H1 (cell line): Measurements from ENCODE around the gene TCF21. TPM values are rescaled to one million over a fixed set of nuclear protein-coding genes. Genes with fewer than 3 reads are reported as not detected.

Source experiments
- CTCF ChIA-PET: fragments of 300-600 bp; sonication (Branson Sonifier 250); formaldehyde crosslinking; loops from one replicate; lab custom pipeline; 2021; ENCODE audit not compliant: partially characterized antibody; lab: Charles Lee
- POLR2A ChIA-PET: fragments of 300-600 bp; sonication (Branson Sonifier 250); formaldehyde crosslinking; loops from one replicate; lab custom pipeline; 2021; ENCODE audit warnings: inconsistent platforms; ENCODE audit not compliant: partially characterized antibody; lab: Charles Lee
- DNase-seq, 2 experiments: peaks; one replicate each; pipeline versions ENCODE4 v3.0.0 to v3.0.0-alpha.2; 2010 to 2022; ENCODE audit warnings: low spot score in 2 of 2, low read depth in 1 of 2, mixed read lengths in 1 of 2
- FAIRE-seq: peaks from 2 replicates; lab custom pipeline; 2011; peaks lifted over from hg19 to GRCh38; lab: Jason Lieb, UNC
- H2AFZ ChIP-seq: 2 replicates; pipeline ENCODE4 v1.8.1; 2012; ENCODE audit warnings: low read length, inconsistent platforms
- H2AK5ac ChIP-seq: 2 replicates; pipeline ENCODE4 v1.6.1; 2013; ENCODE audit warnings: low read depth, low read length
- H2BK120ac ChIP-seq: replicated peaks from 2 replicates; pipeline ENCODE3; 2013; ENCODE audit warnings: low read depth, low read length, inconsistent platforms
- H2BK12ac ChIP-seq: 2 replicates; pipeline ENCODE4 v1.6.1; 2013; ENCODE audit warnings: low read depth, low read length
- H2BK15ac ChIP-seq: 2 replicates; pipeline ENCODE4 v1.6.1; 2013; ENCODE audit warnings: low read length
- H2BK20ac ChIP-seq: 2 replicates; pipeline ENCODE4 v1.6.1; 2013; ENCODE audit warnings: low read length
- H2BK5ac ChIP-seq: 2 replicates; pipeline ENCODE4 v1.6.1; 2013; ENCODE audit warnings: low read depth, low read length
- H3K14ac ChIP-seq: 2 replicates; pipeline ENCODE4 v1.6.1; 2013; ENCODE audit warnings: inconsistent platforms; ENCODE audit not compliant: insufficient read length
- H3K18ac ChIP-seq: 2 replicates; pipeline ENCODE4 v1.6.1; 2013; ENCODE audit warnings: low read length; ENCODE audit errors: extremely low read depth
- H3K23ac ChIP-seq: 2 replicates; pipeline ENCODE4 v1.6.1; 2013; ENCODE audit warnings: inconsistent platforms; ENCODE audit not compliant: insufficient read length
- H3K23me2 ChIP-seq: 2 replicates; pipeline ENCODE4 v1.6.1; 2013; ENCODE audit warnings: low read depth, low read length
- H3K27ac ChIP-seq: 2 replicates; pipeline ENCODE4 v1.6.1; 2011; ENCODE audit warnings: low read depth, low read length, inconsistent platforms
- H3K27me3 ChIP-seq, 4 experiments: replicated peaks in 1 of 4; 1 replicate in 1 of 4; 2 replicates in 3 of 4; pipeline versions ENCODE4 v1.6.1 to v1.8.1; 2011 to 2013; ENCODE audit warnings: low read length in 3 of 4, mild to moderate bottlenecking in 3 of 4, inconsistent platforms in 2 of 4, mixed read lengths in 2 of 4, moderate library complexity in 1 of 4; ENCODE audit not compliant: control insufficient read depth in 3 of 4, insufficient read depth in 3 of 4; ENCODE audit errors: extremely low read depth in 1 of 4
- H3K36me3 ChIP-seq, 4 experiments: 2 replicates each; pipeline versions ENCODE4 v1.6.1 to v1.8.1; 2011 to 2013; ENCODE audit warnings: mild to moderate bottlenecking in 4 of 4, low read length in 3 of 4, moderate library complexity in 2 of 4, control low read depth in 1 of 4, inconsistent platforms in 1 of 4; ENCODE audit not compliant: insufficient read depth in 4 of 4, control insufficient read depth in 2 of 4
- H3K4ac ChIP-seq: replicated peaks from 2 replicates; pipeline ENCODE3; 2013; ENCODE audit warnings: low read length, low read depth, mixed read lengths, inconsistent platforms; ENCODE audit not compliant: insufficient read length
- H3K4me1 ChIP-seq, 4 experiments: replicated peaks in 1 of 4; 1 replicate in 1 of 4; 2 replicates in 3 of 4; pipeline versions ENCODE4 v1.6.1 to v1.8.1; 2011 to 2013; ENCODE audit warnings: low read length in 3 of 4, inconsistent platforms in 2 of 4, mixed read lengths in 1 of 4; ENCODE audit not compliant: insufficient read depth in 4 of 4, control insufficient read depth in 3 of 4
- H3K4me2 ChIP-seq, 2 experiments: 2 replicates each; pipeline versions ENCODE4 v1.6.1 to v1.8.1; 2011 to 2013; ENCODE audit warnings: low read depth in 2 of 2, low read length in 2 of 2, control low read depth in 1 of 2, inconsistent platforms in 1 of 2, mild to moderate bottlenecking in 1 of 2; ENCODE audit not compliant: insufficient read depth in 1 of 2
- H3K4me3 ChIP-seq, 4 experiments: fragments of 200-600, 300-600 bp in 1 of 4; sonication (generic), shearing (Covaris generic), sonication (Bioruptor Twin) in 1 of 4; 2 replicates each; pipeline versions ENCODE4 v1.5.1 to v1.8.1; 2011 to 2016; ENCODE audit warnings: low read length in 4 of 4, low read depth in 3 of 4, control low read depth in 2 of 4, inconsistent platforms in 2 of 4, mild to moderate bottlenecking in 2 of 4, mixed read lengths in 1 of 4, moderate library complexity in 1 of 4; ENCODE audit not compliant: insufficient read depth in 2 of 4; ENCODE audit errors: extremely low read depth in 1 of 4
- H3K56ac ChIP-seq: replicated peaks from 2 replicates; pipeline ENCODE3; 2013; ENCODE audit warnings: low read depth, mild to moderate bottlenecking, mixed read lengths, low read length, inconsistent platforms; ENCODE audit not compliant: insufficient read length
- H3K79me1 ChIP-seq: 2 replicates; pipeline ENCODE4 v1.6.1; 2013; ENCODE audit warnings: low read depth, low read length, control low read depth
- H3K79me2 ChIP-seq, 2 experiments: 2 replicates each; pipeline versions ENCODE4 v1.6.1 to v1.8.1; 2012 to 2013; ENCODE audit warnings: low read length in 2 of 2, mild to moderate bottlenecking in 2 of 2, inconsistent platforms in 1 of 2; ENCODE audit not compliant: insufficient read depth in 2 of 2, control insufficient read depth in 1 of 2
- H3K9ac ChIP-seq, 4 experiments: replicated peaks in 1 of 4; 1 replicate in 1 of 4; 2 replicates in 3 of 4; pipeline versions ENCODE4 v1.6.1 to v1.8.1; 2011 to 2013; ENCODE audit warnings: low read depth in 3 of 4, low read length in 3 of 4, control low read depth in 2 of 4, mild to moderate bottlenecking in 2 of 4, moderate library complexity in 2 of 4, inconsistent platforms in 1 of 4; ENCODE audit errors: extremely low read depth in 1 of 4
- H3K9me3 ChIP-seq, 2 experiments: 2 replicates each; pipeline versions ENCODE4 v1.6.1 to v1.8.1; 2012 to 2013; ENCODE audit warnings: mild to moderate bottlenecking in 2 of 2, moderate library complexity in 2 of 2, control low read depth in 1 of 2, inconsistent platforms in 1 of 2, low read depth in 1 of 2, low read length in 1 of 2, mixed read lengths in 1 of 2; ENCODE audit not compliant: insufficient read depth in 2 of 2
- H4K20me1 ChIP-seq, 2 experiments: replicated peaks in 1 of 2; 2 replicates each; pipeline versions ENCODE3 to v1.8.1; 2011 to 2013; ENCODE audit warnings: inconsistent platforms in 2 of 2, low read length in 2 of 2, mild to moderate bottlenecking in 1 of 2; ENCODE audit not compliant: insufficient read depth in 2 of 2, control insufficient read depth in 1 of 2
- H4K5ac ChIP-seq: 2 replicates; pipeline ENCODE4 v1.6.1; 2013; ENCODE audit warnings: low read length, low read depth, mixed read lengths, inconsistent platforms; ENCODE audit not compliant: insufficient read length
- H4K8ac ChIP-seq: 2 replicates; pipeline ENCODE4 v1.8.0; 2013; ENCODE audit warnings: mild to moderate bottlenecking, moderate library complexity, low read length, inconsistent platforms; ENCODE audit not compliant: insufficient read depth; ENCODE audit errors: extremely low read depth
- H4K91ac ChIP-seq: replicated peaks from 2 replicates; pipeline ENCODE3; 2013; ENCODE audit warnings: low read length, mixed read lengths, inconsistent platforms; ENCODE audit not compliant: insufficient read length
- ASH2L ChIP-seq: fragments of 200-600, 300-600 bp; sonication (generic); IDR thresholded peaks from one replicate; pipeline ENCODE4 v1.7.1; 2017; ENCODE audit warnings: low read length
- ATF2 ChIP-seq: IDR thresholded peaks from 2 replicates; pipeline ENCODE4 v1.6.1; 2012; ENCODE audit warnings: low read length, inconsistent platforms
- CEBPB ChIP-seq: IDR thresholded peaks from 2 replicates; pipeline ENCODE4 v1.6.1; 2012; ENCODE audit warnings: low read depth, low read length
- CTBP2 ChIP-seq: IDR thresholded peaks from 2 replicates; pipeline ENCODE4 v1.7.0; 2011; ENCODE audit warnings: borderline replicate concordance, mild to moderate bottlenecking, moderate library complexity, mixed read lengths, low read length; ENCODE audit not compliant: insufficient read depth, insufficient read length
- EZH2 ChIP-seq: fragments of 200-600 bp; sonication (generic); IDR thresholded peaks from 2 replicates; pipeline ENCODE4 v1.7.1; 2012; ENCODE audit warnings: low read depth, mild to moderate bottlenecking, moderate library complexity, low read length, inconsistent platforms; ENCODE audit not compliant: severe bottlenecking
- GTF2F1 ChIP-seq: IDR thresholded peaks from 2 replicates; pipeline ENCODE4 v1.6.1; 2012; ENCODE audit warnings: low read depth, low read length, improper control_type of control experiment, borderline replicate concordance
- PHF8 ChIP-seq: fragments of 200-600 bp; sonication (generic); conservative IDR thresholded peaks from 2 replicates; pipeline ENCODE4 v1.7.1; 2012; ENCODE audit warnings: low read depth, mild to moderate bottlenecking, inconsistent platforms, low read length, moderate library complexity
- POLR2A ChIP-seq, 2 experiments: IDR thresholded peaks; 1 replicate in 1 of 2; 2 replicates in 1 of 2; pipeline ENCODE4 v1.6.1; 2011; ENCODE audit warnings: low read depth in 2 of 2, low read length in 2 of 2, mild to moderate bottlenecking in 2 of 2; ENCODE audit errors: control extremely low read depth in 1 of 2
- TCF12 ChIP-seq: IDR thresholded peaks from 2 replicates; pipeline ENCODE4 v1.6.1; 2011; ENCODE audit warnings: low read depth, mild to moderate bottlenecking, low read length
- YY1 ChIP-seq: IDR thresholded peaks from 2 replicates; pipeline ENCODE4 v1.6.1; 2011; ENCODE audit warnings: low read depth, mild to moderate bottlenecking, low read length
- WGBS, 2 experiments: shearing (Covaris generic) in 1 of 2; methylation state at CpG; one replicate each; pipeline versions ENCODE4 v1.1.6 to v1.1.7; 2013 to 2015; ENCODE audit warnings: low lambda C conversion rate in 2 of 2, mixed read lengths in 2 of 2, inconsistent platforms in 1 of 2, low coverage in 1 of 2, missing lambda C conversion rate in 1 of 2; ENCODE audit not compliant: insufficient replicate concordance in 2 of 2, insufficient coverage in 1 of 2, insufficient read length in 1 of 2; ENCODE audit errors: extremely low coverage in 1 of 2, missing lambda C conversion rate in 1 of 2; 5-methylcytosine and 5-hydroxymethylcytosine counted together
- polyA plus RNA-seq, 7 experiments: library from polyadenylated mRNA; depleted of rRNA in 3 of 7; stranded (reverse) in 5 of 7; unstranded in 2 of 7; fragments of >200 nt in 5 of 7; fragments of 200-250 nt in 2 of 7; gene quantifications; 1 replicate in 5 of 7; 2 replicates in 1 of 7; 4 replicates in 1 of 7; pipeline versions ENCODE4 v1.2.1 to v1.2.3, GENCODE V29; 2011 to 2013; ENCODE audit warnings: missing spikeins in 2 of 7, mixed read lengths in 2 of 7
- total RNA-seq: library from RNA; stranded (reverse); fragmentation: NEBNext Ultra II Directional; extraction: Animal tissue kit (Norgen Biotek cat#: 25700); gene quantifications from 2 replicates; pipeline ENCODE4 v1.2.1, GENCODE V29; 2021

The TCF21 gene
- total and polyA plus RNA-seq, 2 of the 8 experiments (the other 6 are each of a cell fraction or from before 2014, with no cell fraction given) = 0.05 to 0.09 TPM

GRCh38 chr6:133923938-133924593, 35.2 kb downstream of the TCF21 start:
- POLR2A ChIA-PET = interaction anchor here (0.6 to 2.1 kb wide), 3 partner anchors 10 to 891 kb away, joined by 3 to 11 read pairs (median 3); no protein-coding TSS in a partner anchor
- no peak for TF ChIP-seq TCF12
- no peak for TF ChIP-seq POLR2A (IDR thresholded peaks at IDR 0.05; ENCODE audit: control extremely low read depth in 1 of 2, low read depth in 2 of 2, low read length in 2 of 2)
- no peak for TF ChIP-seq PHF8
- no peak for TF ChIP-seq EZH2
- TF ChIP-seq GTF2F1 = no peak
- peak; percentile 34; the same call in 1 of the 2 replicates for TF ChIP-seq ATF2
- TF ChIP-seq YY1 = no peak
- TF ChIP-seq ASH2L = peak; percentile 41
- TF ChIP-seq CEBPB = peak; percentile 83
- TF ChIP-seq CTBP2 = no peak

More at GRCh38 chr6:133923938-133924593, 35.2 kb downstream of the TCF21 start:
- Histone ChIP-seq H2BK20ac (no peak overlapping the region), H2BK120ac (no peak overlapping the region), H3K27me3 (no peaks in the 10 kb centered on the region), H3K9me3 (no peaks in the 10 kb centered on the region), H3K56ac (no peak overlapping the region), H3K79me1 (no peaks in the 10 kb centered on the region), H4K5ac (no peak overlapping the region), H3K23ac (no peak overlapping the region), H3K27ac (no peak overlapping the region), H3K14ac (no peak overlapping the region), H4K8ac (no peak overlapping the region), H3K4me2 (peak overlapping the region in 1 of 2 experiments; percentile 48; a peak in 2 of 4 replicates), H4K20me1 (no peaks in the 10 kb centered on the region), H2BK15ac (no peak overlapping the region), H3K36me3 (no peaks in the 10 kb centered on the region), H3K18ac (no peak overlapping the region), H4K91ac (no peak overlapping the region), H3K9ac (no peak overlapping the region), H3K4me1 (peaks cover 0 to 3% (median 0%) of the 10 kb centered on the region in 4 experiments; a peak in 1 of 7 replicates), H2BK12ac (no peak overlapping the region), H3K79me2 (no peaks in the 10 kb centered on the region), H3K4me3 (peak overlapping the region in 1 of 4 experiments; percentile 27; a peak in 1 of 8 replicates), H2AFZ (peak overlapping the region; percentile 71; the same call in 1 of the 2 replicates), H2BK5ac (no peak overlapping the region), H3K4ac (no peak overlapping the region), H2AK5ac (no peak overlapping the region), H3K23me2 (no peaks in the 10 kb centered on the region)
- 10% methylated on average over 6 of the region's 6 CpGs; no CpG with 5 or more reads in 1 of the 2 experiments for WGBS, 2 experiments
- DNase-seq (peak in 1 of 2 experiments; percentile 60), FAIRE-seq (peak; percentile 95)
- CTCF ChIA-PET = interaction anchor here (0.8 to 8.9 kb wide), 63 partner anchors 9 to 753 kb away, joined by 3 to 374 read pairs (median 6); partner anchors contain the start of gene TBPL1
